Vagina (tissue), 2 donors: ENCODE data around the gene S1PR5. TPM values are rescaled to one million over a fixed set of nuclear protein-coding genes. Genes with fewer than 3 reads are reported as not detected.
"Not testable (repeated sequence)": the region's sequence is repeated elsewhere in the genome, so short reads cannot be mapped to it uniquely, and the experiment has no call there.

Source experiments
- DNase-seq, 2 donors: peaks; one replicate each; pipeline ENCODE4 v3.0.0-alpha.2; 2017; ENCODE audit errors: extremely low spot score in 2 of 2
- H3K27ac ChIP-seq: fragments of 200-600 bp; sonication (generic); one replicate; pipeline ENCODE4 v1.5.1; 2019
- H3K27me3 ChIP-seq: fragments of 200-600 bp; sonication (generic); one replicate; pipeline ENCODE4 v1.5.1; 2019
- H3K36me3 ChIP-seq, 2 donors: fragments of 200-600 bp; sonication (generic); one replicate each; pipeline ENCODE4 v1.5.1; 2017 to 2019
- H3K4me1 ChIP-seq: fragments of 200-600 bp; sonication (generic); one replicate; pipeline ENCODE4 v1.5.1; 2019
- H3K4me3 ChIP-seq, 2 donors: fragments of 200-600 bp; sonication (generic); 1 replicate in 1 of 2; 2 replicates in 1 of 2; pipeline ENCODE4 v1.5.1; 2016 to 2019
- H3K9me3 ChIP-seq: fragments of 200-600 bp; sonication (generic); one replicate; pipeline ENCODE4 v1.5.1; 2019
- CTCF ChIP-seq, 3 experiments: fragments of 450-650 bp in 2 of 3; fragments of 200-600 bp in 1 of 3; sonication (generic) in 1 of 3; IDR thresholded peaks; one replicate each; pipeline ENCODE4 v1.5.1; 2017 to 2019; ENCODE audit warnings: antibody characterized with exemption in 3 of 3, mild to moderate bottlenecking in 2 of 3, moderate library complexity in 2 of 3
- POLR2A ChIP-seq, 2 donors: fragments of 450-650 bp; IDR thresholded peaks; one replicate each; pipeline ENCODE4 v1.6.1; 2017; ENCODE audit warnings: antibody characterized with exemption in 2 of 2, mild to moderate bottlenecking in 2 of 2, moderate library complexity in 2 of 2
- POLR2AphosphoS5 ChIP-seq, 2 donors: sonication (generic); formaldehyde crosslinking; IDR thresholded peaks; one replicate each; pipeline ENCODE4 v1.9.0; 2017; ENCODE audit warnings: antibody characterized with exemption in 2 of 2, mild to moderate bottlenecking in 2 of 2, low read depth in 1 of 2; ENCODE audit not compliant: insufficient read depth in 1 of 2
- intact Hi-C: fragments of 100-400 bp; cut with DNase I; formaldehyde crosslinking; loops from one replicate; pipeline ENCODE4 v1.15.1; 2023
- total RNA-seq: library from RNA; depleted of rRNA; stranded (reverse); fragments of >200 nt; gene quantifications from one replicate; pipeline ENCODE4 v1.2.3, GENCODE V29; 2016

The S1PR5 gene
- total RNA-seq, 1 donor from 2014 or later: 36.6 TPM

- Histone ChIP-seq H3K27ac (no peak overlapping the region), H3K9me3 (no peaks in the 10 kb centered on the region), H3K4me3 (no peak overlapping the region), H3K4me1 (peaks cover 46% of the 10 kb centered on the region), H3K36me3 (peaks cover 0 to 78% of the 10 kb centered on the region in 2 donors), H3K27me3 (no peaks in the 10 kb centered on the region)
- DNase-seq: no peak
- intact Hi-C loops: no loop called here
- TF ChIP-seq POLR2AphosphoS5 (IDR thresholded peaks at IDR 0.05; ENCODE audit: insufficient read depth in 1 of 2, low read depth in 1 of 2) (no peak), CTCF (IDR thresholded peaks at IDR 0.05) (no peak), POLR2A (IDR thresholded peaks at IDR 0.05) (no peak)
Observed at GRCh38 chr19:10551698-10552301, 34.6 kb upstream of the S1PR5 start.

GRCh38 chr19:10551006-10551405 lies 33.8 kb upstream of the S1PR5 start:
- intact Hi-C loops, H3K27me3 ChIP-seq, H3K9me3 ChIP-seq, H3K27ac ChIP-seq, H3K4me3 ChIP-seq, DNase-seq: not testable (repeated sequence)
- peaks cover 0 to 81% of the 10 kb centered on the region in 2 donors for H3K36me3 ChIP-seq
- peaks cover 39% of the 10 kb centered on the region for H3K4me1 ChIP-seq

- intact Hi-C loops: no loop called here
- peaks cover 0 to 78% of the 10 kb centered on the region in 2 donors for H3K36me3 ChIP-seq
Observed at GRCh38 chr19:10550336-10550735, 33.1 kb upstream of the S1PR5 start.

GRCh38 chr19:10549733-10550132 lies 32.5 kb upstream of the S1PR5 start:
- intact Hi-C loops: no loop called here
- H3K27ac ChIP-seq: no peak overlapping the region
- H3K27me3 ChIP-seq: no peaks in the 10 kb centered on the region
- no peaks in the 10 kb centered on the region for H3K9me3 ChIP-seq
- TF ChIP-seq POLR2AphosphoS5 (IDR thresholded peaks at IDR 0.05; ENCODE audit: insufficient read depth in 1 of 2, low read depth in 1 of 2) (no peak), POLR2A (IDR thresholded peaks at IDR 0.05) (no peak), CTCF (IDR thresholded peaks at IDR 0.05) (no peak)
- DNase-seq: no peak
- no peak overlapping the region for H3K4me3 ChIP-seq
- peaks cover 39% of the 10 kb centered on the region for H3K4me1 ChIP-seq
- peaks cover 0 to 76% of the 10 kb centered on the region in 2 donors for H3K36me3 ChIP-seq

More at GRCh38 chr19:10550336-10550735, 33.1 kb upstream of the S1PR5 start:
- no peaks in the 10 kb centered on the region for H3K27me3 ChIP-seq
- H3K27ac ChIP-seq: no peak overlapping the region
- no peak for TF ChIP-seq CTCF (IDR thresholded peaks at IDR 0.05)
- no peak for TF ChIP-seq POLR2AphosphoS5 (IDR thresholded peaks at IDR 0.05; ENCODE audit: insufficient read depth in 1 of 2, low read depth in 1 of 2)
- TF ChIP-seq POLR2A (IDR thresholded peaks at IDR 0.05): no peak
- H3K4me3 ChIP-seq: no peak overlapping the region
- H3K4me1 ChIP-seq: peaks cover 39% of the 10 kb centered on the region
- no peaks in the 10 kb centered on the region for H3K9me3 ChIP-seq
- no peak for DNase-seq

- Histone ChIP-seq H3K4me3 (no peak overlapping the region), H3K36me3 (peaks cover 0 to 73% of the 10 kb centered on the region in 2 donors), H3K4me1 (peaks cover 35% of the 10 kb centered on the region), H3K27me3 (no peaks in the 10 kb centered on the region), H3K9me3 (no peaks in the 10 kb centered on the region), H3K27ac (no peak overlapping the region)
- no peak for TF ChIP-seq POLR2AphosphoS5 (IDR thresholded peaks at IDR 0.05; ENCODE audit: insufficient read depth in 1 of 2, low read depth in 1 of 2)
- no peak for TF ChIP-seq CTCF (IDR thresholded peaks at IDR 0.05)
- no peak for TF ChIP-seq POLR2A (IDR thresholded peaks at IDR 0.05)
- no peak for DNase-seq
- intact Hi-C loops: no loop called here
Observed at GRCh38 chr19:10548746-10549276, 31.6 kb upstream of the S1PR5 start.
